Left renal cortex interstitium (tissue), 4 donors: ENCODE data around the gene MGAT4B. TPM values are rescaled to one million over a fixed set of nuclear protein-coding genes. Genes with fewer than 3 reads are reported as not detected.

Experiments used
- DNase-seq, 4 donors: peaks; one replicate each; pipeline ENCODE4 v3.0.0-alpha.2; 2013; ENCODE audit warnings: low read depth in 4 of 4, low spot score in 2 of 4, missing footprints in 1 of 4
- polyA plus RNA-seq, 4 donors: library from polyadenylated mRNA; unstranded; fragments of 120-200 nt; gene quantifications; one replicate each; pipeline ENCODE4 v1.2.1, GENCODE V29; 2013; ENCODE audit not compliant: insufficient read length in 4 of 4

The MGAT4B gene
- polyA plus RNA-seq, 4 donors: 161 to 189 (median 175) TPM

- DNase-seq: no peak
These were observed 7.4 kb upstream of the MGAT4B start for GRCh38 chr5:179814090-179814489.

GRCh38 chr5:179812997-179813607 is 6.4 kb upstream of the MGAT4B start:
- no peak for DNase-seq

- DNase-seq: no peak
These were observed 5.6 kb upstream of the MGAT4B start for GRCh38 chr5:179812135-179812825.

GRCh38 chr5:179805529-179806249 is 977 bp downstream of the MGAT4B start:
- DNase-seq: no peak

- DNase-seq: no peak
These were observed 1.6 kb downstream of the MGAT4B start for GRCh38 chr5:179805070-179805528.

GRCh38 chr5:179804555-179804947 is 2.1 kb downstream of the MGAT4B start:
- DNase-seq: no peak

- no peak for DNase-seq
These were observed 2.8 kb downstream of the MGAT4B start for GRCh38 chr5:179803651-179804554.

- DNase-seq: no peak
These were observed 3.6 kb downstream of the MGAT4B start for GRCh38 chr5:179802950-179803562.

- DNase-seq: no peak
These were observed 4.3 kb downstream of the MGAT4B start for GRCh38 chr5:179802207-179802883.

- no peak for DNase-seq
These were observed 5.1 kb downstream of the MGAT4B start for GRCh38 chr5:179801304-179802206.

- no peak for DNase-seq
These were observed 5.9 kb downstream of the MGAT4B start for GRCh38 chr5:179800696-179801201.

- DNase-seq: no peak
These were observed 6.5 kb downstream of the MGAT4B start for GRCh38 chr5:179800071-179800695.

GRCh38 chr5:179799644-179799973 is 7.1 kb downstream of the MGAT4B start:
- no peak for DNase-seq

GRCh38 chr5:179798771-179799643 is 7.7 kb downstream of the MGAT4B start:
- DNase-seq: no peak

- DNase-seq: no peak
These were observed 8.4 kb downstream of the MGAT4B start for GRCh38 chr5:179798144-179798770.

GRCh38 chr5:179797741-179798140 is 8.9 kb downstream of the MGAT4B start:
- no peak for DNase-seq
